ENCODE data around the gene HTD2. TPM values are rescaled to one million over a fixed set of nuclear protein-coding genes. Genes with fewer than 3 reads are reported as not detected.
"Not testable (repeated sequence)": the region's sequence is repeated elsewhere in the genome, so short reads cannot be mapped to it uniquely, and the experiment has no call there.

Gene HTD2
- total RNA-seq, 4 donors from 2014 or later = 8.4 to 12.6 (median 10.4) TPM

DNA sequence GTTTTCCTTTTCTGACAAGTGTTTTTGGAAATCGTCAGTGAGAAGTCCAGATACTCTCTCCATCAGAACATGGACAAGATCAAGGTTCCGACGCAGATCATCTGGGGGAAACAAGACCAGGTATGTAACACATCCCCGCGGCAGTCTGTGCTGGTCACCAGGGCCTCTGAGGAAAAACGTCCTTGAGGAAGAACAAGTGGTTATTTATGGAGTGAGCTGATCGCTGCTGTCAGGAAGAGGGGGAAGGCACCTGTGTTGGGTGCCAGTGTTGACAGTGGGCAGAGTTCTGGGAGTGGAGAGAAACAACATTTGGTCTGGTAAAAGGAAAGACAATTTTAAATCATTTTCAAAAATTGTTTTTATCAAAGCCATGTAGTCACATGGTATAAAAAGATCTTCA lies 21.0 kb upstream of the HTD2 start:
- ATAC-seq (ENCODE audit: low FRiP score) = no peak

DNA sequence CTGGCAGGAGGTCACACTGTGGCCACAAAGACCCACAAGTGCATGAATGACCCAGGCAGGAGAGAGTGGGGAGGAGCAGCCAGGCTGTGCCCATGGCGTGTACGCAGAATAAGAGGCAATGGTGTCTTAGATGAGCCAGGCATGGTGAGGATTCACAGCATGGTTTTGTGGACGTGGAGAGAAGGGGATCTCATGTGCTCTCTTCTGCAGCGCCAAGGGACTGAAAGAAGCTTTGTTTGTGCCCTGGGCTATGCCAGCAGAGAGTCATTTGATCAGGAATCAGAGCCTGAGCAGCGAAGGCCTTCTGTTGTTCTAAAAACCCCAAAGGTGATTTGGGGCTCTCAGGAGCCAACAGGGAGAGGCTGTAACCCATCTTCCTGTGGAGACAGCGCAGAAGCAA lies 19.0 kb upstream of the HTD2 start:
- DNase-seq (ENCODE audit: low spot score) (no peak), ATAC-seq (ENCODE audit: low FRiP score) (no peak)
- TF ChIP-seq, protein P1, sequence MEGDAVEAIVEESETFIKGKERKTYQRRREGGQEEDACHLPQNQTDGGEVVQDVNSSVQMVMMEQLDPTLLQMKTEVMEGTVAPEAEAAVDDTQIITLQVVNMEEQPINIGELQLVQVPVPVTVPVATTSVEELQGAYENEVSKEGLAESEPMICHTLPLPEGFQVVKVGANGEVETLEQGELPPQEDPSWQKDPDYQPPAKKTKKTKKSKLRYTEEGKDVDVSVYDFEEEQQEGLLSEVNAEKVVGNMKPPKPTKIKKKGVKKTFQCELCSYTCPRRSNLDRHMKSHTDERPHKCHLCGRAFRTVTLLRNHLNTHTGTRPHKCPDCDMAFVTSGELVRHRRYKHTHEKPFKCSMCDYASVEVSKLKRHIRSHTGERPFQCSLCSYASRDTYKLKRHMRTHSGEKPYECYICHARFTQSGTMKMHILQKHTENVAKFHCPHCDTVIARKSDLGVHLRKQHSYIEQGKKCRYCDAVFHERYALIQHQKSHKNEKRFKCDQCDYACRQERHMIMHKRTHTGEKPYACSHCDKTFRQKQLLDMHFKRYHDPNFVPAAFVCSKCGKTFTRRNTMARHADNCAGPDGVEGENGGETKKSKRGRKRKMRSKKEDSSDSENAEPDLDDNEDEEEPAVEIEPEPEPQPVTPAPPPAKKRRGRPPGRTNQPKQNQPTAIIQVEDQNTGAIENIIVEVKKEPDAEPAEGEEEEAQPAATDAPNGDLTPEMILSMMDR (IDR thresholded peaks at IDR 0.05) = no peak

More for the DNA sequence above, 21.0 kb upstream of the HTD2 start:
- DNase-seq (ENCODE audit: low spot score) = no peak
- TF ChIP-seq, protein P1 (IDR thresholded peaks at IDR 0.05) = no peak

DNA sequence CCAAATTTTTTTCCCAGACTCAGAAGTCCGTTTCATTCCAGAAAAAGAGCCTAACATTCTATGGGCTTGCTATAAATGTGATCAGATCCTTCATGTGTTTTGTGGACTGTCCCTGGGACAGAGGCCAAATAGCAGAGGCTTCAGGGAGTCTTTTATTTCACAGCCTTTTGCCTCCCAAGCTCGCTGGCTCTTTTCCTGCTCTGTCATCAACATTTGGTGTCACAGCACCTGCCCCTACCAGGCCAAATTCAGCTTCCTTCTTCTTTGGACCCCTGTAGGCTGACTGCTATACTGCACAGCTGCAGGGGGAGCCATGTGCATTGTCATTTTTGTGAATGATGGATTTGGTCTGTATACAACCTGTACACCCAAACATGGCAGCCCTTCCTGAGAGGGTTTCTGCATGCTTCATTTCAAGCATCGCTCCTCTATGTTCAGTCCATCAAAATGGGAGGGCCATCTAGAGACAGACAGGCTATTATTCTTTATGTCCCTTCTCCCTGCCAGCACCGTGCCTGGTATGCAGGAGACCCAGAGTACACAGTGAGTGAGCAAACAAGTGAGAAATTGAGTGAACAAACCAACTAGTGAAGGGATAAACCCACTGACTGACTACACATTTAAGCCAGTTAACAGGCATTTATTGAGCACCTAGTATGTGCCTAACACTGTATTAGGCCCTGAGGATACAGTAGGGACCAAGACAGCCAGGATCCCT lies 18.1 kb upstream of the HTD2 start:
- ATAC-seq (ENCODE audit: low FRiP score) (no peak), DNase-seq (ENCODE audit: low spot score) (no peak)
- TF ChIP-seq, protein P1 (IDR thresholded peaks at IDR 0.05) = no peak

DNA sequence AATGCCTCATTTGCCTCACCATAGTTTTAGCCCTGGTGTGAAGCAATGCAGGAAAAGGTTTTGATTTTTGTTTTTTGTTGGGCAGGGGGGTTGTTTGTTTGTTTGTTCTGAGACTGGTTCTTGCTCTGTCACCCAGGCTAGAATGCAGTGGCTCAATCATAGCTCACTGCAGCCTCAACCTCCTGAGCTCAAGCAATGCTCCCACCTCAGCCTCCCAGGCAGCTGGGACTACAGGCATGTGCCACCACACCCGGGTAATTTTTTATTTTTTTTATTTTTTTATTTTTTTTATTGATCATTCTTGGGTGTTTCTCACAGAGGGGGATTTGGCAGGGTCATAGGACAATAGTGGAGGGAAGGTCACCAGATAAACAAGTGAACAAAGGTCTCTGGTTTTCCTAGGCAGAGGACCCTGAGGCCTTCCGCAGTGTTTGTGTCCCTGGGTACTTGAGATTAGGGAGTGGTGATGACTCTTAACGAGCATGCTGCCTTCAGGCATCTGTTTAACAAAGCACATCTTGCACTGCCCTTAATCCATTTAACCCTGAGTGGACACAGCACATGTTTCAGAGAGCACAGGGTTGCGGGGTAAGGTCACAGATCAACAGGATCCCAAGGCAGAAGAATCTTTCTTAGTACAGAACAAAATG lies 17.2 kb upstream of the HTD2 start:
- not testable (repeated sequence) for ATAC-seq (ENCODE audit: low FRiP score); DNase-seq (ENCODE audit: low spot score)

DNA sequence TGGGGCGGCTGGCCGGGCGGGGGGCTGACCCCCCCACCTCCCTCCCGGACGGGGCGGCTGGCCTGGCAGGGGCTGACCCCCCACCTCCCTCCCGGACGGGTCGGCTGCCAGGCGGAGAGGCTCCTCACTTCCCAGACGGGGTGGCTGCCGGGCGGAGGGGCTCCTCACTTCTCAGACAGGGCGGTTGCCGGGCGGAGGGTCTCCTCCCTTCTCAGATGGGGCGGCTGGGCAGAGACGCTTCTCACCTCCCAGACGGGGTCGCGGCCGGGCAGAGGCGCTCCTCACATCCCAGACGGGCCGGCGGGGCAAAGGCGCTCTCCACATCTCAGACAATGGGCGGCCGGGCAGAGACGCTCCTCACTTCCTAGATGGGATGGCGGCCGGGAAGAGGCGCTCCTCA lies 15.9 kb upstream of the HTD2 start:
- not testable (repeated sequence) for ATAC-seq (ENCODE audit: low FRiP score); DNase-seq (ENCODE audit: low spot score)

DNA sequence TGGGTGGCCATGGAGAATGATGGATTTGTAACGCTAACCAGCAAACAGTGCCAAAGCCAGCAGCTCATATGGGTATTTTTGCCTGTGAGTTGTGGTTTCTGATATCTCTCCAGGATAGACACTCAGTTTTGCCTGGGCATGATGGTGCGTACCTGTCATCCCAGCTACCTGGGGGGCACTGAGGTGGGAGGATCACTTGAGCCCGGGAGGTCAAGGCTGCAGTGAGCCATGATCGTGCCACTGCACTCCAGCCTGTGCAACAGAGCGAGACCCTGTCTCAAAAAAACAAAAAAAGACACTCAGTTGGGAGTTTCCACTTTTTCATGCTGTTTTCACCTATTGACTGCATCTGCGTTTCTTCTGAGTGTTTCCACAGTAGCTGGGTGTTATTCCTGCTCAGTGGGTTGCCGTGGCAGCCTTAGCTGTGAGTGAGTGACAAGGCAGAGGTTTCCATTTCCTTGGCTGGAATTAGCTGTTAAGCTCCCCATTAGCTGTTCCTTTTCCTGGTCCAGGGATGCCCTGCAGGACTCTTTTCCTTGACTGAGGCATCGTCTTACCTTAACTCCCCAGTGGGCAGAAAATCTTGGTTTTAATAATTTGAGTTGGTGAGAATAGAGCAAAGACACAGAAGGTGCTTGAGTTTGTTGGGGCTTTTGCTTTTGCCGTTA lies 14.5 kb upstream of the HTD2 start:
- DNase-seq (ENCODE audit: low spot score) (no peak), ATAC-seq (ENCODE audit: low FRiP score) (no peak)
- TF ChIP-seq, protein P1 (IDR thresholded peaks at IDR 0.05) = no peak

DNA sequence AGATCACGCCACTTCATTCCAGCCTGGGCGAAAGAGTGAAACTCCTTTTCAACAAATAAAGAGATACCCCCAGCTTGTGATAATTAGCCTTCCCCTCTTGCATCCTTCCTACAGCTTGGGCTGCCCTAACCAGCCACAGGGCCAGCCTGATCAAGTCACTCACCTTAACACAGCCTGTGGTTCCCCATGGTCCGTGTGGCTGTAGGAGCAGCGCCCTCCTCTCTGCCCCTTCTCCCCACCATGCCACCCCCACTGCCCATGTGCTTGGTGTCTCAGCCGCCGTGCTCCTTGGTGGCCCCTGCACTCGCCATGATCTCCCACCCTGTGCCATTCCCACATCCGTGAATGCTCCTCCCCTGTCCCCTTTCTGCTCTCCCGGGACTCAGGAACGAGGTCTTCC lies 13.5 kb upstream of the HTD2 start:
- TF ChIP-seq, protein P1 (IDR thresholded peaks at IDR 0.05) = no peak
- ATAC-seq (ENCODE audit: low FRiP score) (no peak), DNase-seq (ENCODE audit: low spot score) (no peak)

DNA sequence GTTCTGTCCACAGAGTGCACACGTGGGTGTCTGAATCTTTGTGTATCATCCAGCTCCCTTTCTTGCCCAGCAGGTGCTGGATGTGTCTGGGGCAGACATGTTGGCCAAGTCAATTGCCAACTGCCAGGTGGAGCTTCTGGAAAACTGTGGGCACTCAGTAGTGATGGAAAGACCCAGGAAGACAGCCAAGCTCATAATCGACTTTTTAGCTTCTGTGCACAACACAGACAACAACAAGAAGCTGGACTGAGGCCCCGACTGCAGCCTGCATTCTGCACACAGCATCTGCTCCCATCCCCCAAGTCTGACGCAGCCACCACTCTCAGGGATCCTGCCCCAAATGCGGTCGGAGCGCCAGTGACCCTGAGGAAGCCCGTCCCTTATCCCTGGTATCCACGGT lies 12.8 kb upstream of the HTD2 start:
- TF ChIP-seq, protein P1 (IDR thresholded peaks at IDR 0.05) = no peak
- ATAC-seq (ENCODE audit: low FRiP score) (no peak), DNase-seq (ENCODE audit: low spot score) (no peak)

Data from omental fat pad (tissue), 4 donors.